ENCODE results near the gene KRT84.
"Not testable (repeated sequence)": the region's sequence is repeated elsewhere in the genome, so short reads cannot be mapped to it uniquely, and the experiment has no call there.

KRT84 gene

GRCh38 chr12:52346593-52346992 is 38.9 kb downstream of the KRT84 start:
- Histone ChIP-seq H3K4me1 (ENCODE audit: insufficient read depth, insufficient read length) (no peaks in the 10 kb centered on the region), H3K36me3 (ENCODE audit: insufficient read depth, insufficient read length, low read length) (no peaks in the 10 kb centered on the region), H3K27me3 (ENCODE audit: insufficient read depth, insufficient read length) (no peaks in the 10 kb centered on the region), H3K9me3 (ENCODE audit: insufficient read depth, low read length) (peaks cover 12% of the 10 kb centered on the region; the same call in 1 of the 2 replicates), H3K4me3 (ENCODE audit: insufficient read length, low read depth) (no peak overlapping the region), H3K9ac (ENCODE audit: insufficient read length, low read depth) (no peak overlapping the region)
- no peak for DNase-seq (ENCODE audit: low read depth, low spot score)
- TF ChIP-seq SUZ12 (IDR thresholded peaks at IDR 0.05; ENCODE audit: extremely low read depth, insufficient read depth, insufficient read length) (no peak), YY1 (IDR thresholded peaks at IDR 0.05; ENCODE audit: insufficient read depth, insufficient read length) (no peak)

- H3K4me3 ChIP-seq (ENCODE audit: insufficient read length, low read depth) = not testable (repeated sequence)
These were observed 40.4 kb downstream of the KRT84 start for GRCh38 chr12:52345041-52345440.

GRCh38 chr12:52344111-52344510 is 41.3 kb downstream of the KRT84 start:
- Histone ChIP-seq H3K36me3 (ENCODE audit: insufficient read depth, insufficient read length, low read length) (no peaks in the 10 kb centered on the region), H3K9me3 (ENCODE audit: insufficient read depth, low read length) (peaks cover 12% of the 10 kb centered on the region; the same call in 1 of the 2 replicates), H3K27me3 (ENCODE audit: insufficient read depth, insufficient read length) (no peaks in the 10 kb centered on the region), H3K4me3 (ENCODE audit: insufficient read length, low read depth) (no peak overlapping the region), H3K4me1 (ENCODE audit: insufficient read depth, insufficient read length) (no peaks in the 10 kb centered on the region), H3K9ac (ENCODE audit: insufficient read length, low read depth) (no peak overlapping the region)
- DNase-seq (ENCODE audit: low read depth, low spot score) = no peak
- TF ChIP-seq SUZ12 (IDR thresholded peaks at IDR 0.05; ENCODE audit: extremely low read depth, insufficient read depth, insufficient read length) = no peak
- TF ChIP-seq ZNF274 (IDR thresholded peaks at IDR 0.05; ENCODE audit: low read depth, low read length) = no peak
- no peak for TF ChIP-seq YY1 (IDR thresholded peaks at IDR 0.05; ENCODE audit: insufficient read depth, insufficient read length)

More at GRCh38 chr12:52345041-52345440, 40.4 kb downstream of the KRT84 start:
- DNase-seq (ENCODE audit: low read depth, low spot score); H3K36me3 ChIP-seq (ENCODE audit: insufficient read depth, insufficient read length, low read length); H3K4me1 ChIP-seq (ENCODE audit: insufficient read depth, insufficient read length); H3K9ac ChIP-seq (ENCODE audit: insufficient read length, low read depth); H3K27me3 ChIP-seq (ENCODE audit: insufficient read depth, insufficient read length): not testable (repeated sequence)
- peaks cover 12% of the 10 kb centered on the region; the same call in 1 of the 2 replicates for H3K9me3 ChIP-seq (ENCODE audit: insufficient read depth, low read length)

GRCh38 chr12:52343550-52343949 is 41.9 kb downstream of the KRT84 start:
- Histone ChIP-seq H3K27me3 (ENCODE audit: insufficient read depth, insufficient read length) (no peaks in the 10 kb centered on the region), H3K9me3 (ENCODE audit: insufficient read depth, low read length) (peaks cover 12% of the 10 kb centered on the region; the same call in 1 of the 2 replicates), H3K4me1 (ENCODE audit: insufficient read depth, insufficient read length) (no peaks in the 10 kb centered on the region), H3K36me3 (ENCODE audit: insufficient read depth, insufficient read length, low read length) (no peaks in the 10 kb centered on the region), H3K4me3 (ENCODE audit: insufficient read length, low read depth) (no peak overlapping the region), H3K9ac (ENCODE audit: insufficient read length, low read depth) (no peak overlapping the region)
- no peak for TF ChIP-seq YY1 (IDR thresholded peaks at IDR 0.05; ENCODE audit: insufficient read depth, insufficient read length)
- TF ChIP-seq ZNF274 (IDR thresholded peaks at IDR 0.05; ENCODE audit: low read depth, low read length) = no peak
- TF ChIP-seq SUZ12 (IDR thresholded peaks at IDR 0.05; ENCODE audit: extremely low read depth, insufficient read depth, insufficient read length) = no peak
- DNase-seq (ENCODE audit: low read depth, low spot score) = no peak

- H3K9ac ChIP-seq (ENCODE audit: insufficient read length, low read depth) = no peak overlapping the region
- no peak for DNase-seq (ENCODE audit: low read depth, low spot score)
- peaks cover 12% of the 10 kb centered on the region; the same call in 1 of the 2 replicates for H3K9me3 ChIP-seq (ENCODE audit: insufficient read depth, low read length)
- TF ChIP-seq SUZ12 (IDR thresholded peaks at IDR 0.05; ENCODE audit: extremely low read depth, insufficient read depth, insufficient read length) = no peak
- H3K4me3 ChIP-seq (ENCODE audit: insufficient read length, low read depth) = no peak overlapping the region
- H3K4me1 ChIP-seq (ENCODE audit: insufficient read depth, insufficient read length) = no peaks in the 10 kb centered on the region
- H3K36me3 ChIP-seq (ENCODE audit: insufficient read depth, insufficient read length, low read length) = no peaks in the 10 kb centered on the region
- H3K27me3 ChIP-seq (ENCODE audit: insufficient read depth, insufficient read length) = no peaks in the 10 kb centered on the region
These were observed 42.5 kb downstream of the KRT84 start for GRCh38 chr12:52342781-52343490.

- Histone ChIP-seq H3K36me3 (ENCODE audit: insufficient read depth, insufficient read length, low read length) (no peaks in the 10 kb centered on the region), H3K9ac (ENCODE audit: insufficient read length, low read depth) (no peak overlapping the region), H3K9me3 (ENCODE audit: insufficient read depth, low read length) (peaks cover 12% of the 10 kb centered on the region; the same call in 1 of the 2 replicates), H3K4me1 (ENCODE audit: insufficient read depth, insufficient read length) (no peaks in the 10 kb centered on the region), H3K4me3 (ENCODE audit: insufficient read length, low read depth) (no peak overlapping the region), H3K27me3 (ENCODE audit: insufficient read depth, insufficient read length) (no peaks in the 10 kb centered on the region)
- TF ChIP-seq YY1 (IDR thresholded peaks at IDR 0.05; ENCODE audit: insufficient read depth, insufficient read length) (no peak), ZNF274 (IDR thresholded peaks at IDR 0.05; ENCODE audit: low read depth, low read length) (no peak), SUZ12 (IDR thresholded peaks at IDR 0.05; ENCODE audit: extremely low read depth, insufficient read depth, insufficient read length) (no peak)
- no peak for DNase-seq (ENCODE audit: low read depth, low spot score)
These were observed 44.3 kb downstream of the KRT84 start for GRCh38 chr12:52341066-52341580.

- H3K9me3 ChIP-seq (ENCODE audit: insufficient read depth, low read length) = peaks cover 3% of the 10 kb centered on the region; the same call in 1 of the 2 replicates
- no peaks in the 10 kb centered on the region for H3K27me3 ChIP-seq (ENCODE audit: insufficient read depth, insufficient read length)
- no peak for DNase-seq (ENCODE audit: low read depth, low spot score)
- no peak overlapping the region for H3K4me3 ChIP-seq (ENCODE audit: insufficient read length, low read depth)
- no peaks in the 10 kb centered on the region for H3K36me3 ChIP-seq (ENCODE audit: insufficient read depth, insufficient read length, low read length)
- H3K9ac ChIP-seq (ENCODE audit: insufficient read length, low read depth) = no peak overlapping the region
- H3K4me1 ChIP-seq (ENCODE audit: insufficient read depth, insufficient read length) = no peaks in the 10 kb centered on the region
- TF ChIP-seq SUZ12 (IDR thresholded peaks at IDR 0.05; ENCODE audit: extremely low read depth, insufficient read depth, insufficient read length) (no peak), ZNF274 (IDR thresholded peaks at IDR 0.05; ENCODE audit: low read depth, low read length) (no peak), YY1 (IDR thresholded peaks at IDR 0.05; ENCODE audit: insufficient read depth, insufficient read length) (no peak)
These were observed 47.1 kb downstream of the KRT84 start for GRCh38 chr12:52338241-52338960.
